HG03196 (cell line): ENCODE measurements around the gene MRPS6.
A peak's percentile ranks its signal among the peaks of the same experiment; 100 is the strongest.

Experiments used
- ATAC-seq: cut with Tn5 transposase; IDR thresholded peaks from one replicate; pipeline ENCODE4 v1.9.1; 2021; ENCODE audit not compliant: unreplicated experiment

MRPS6 gene

GRCh38 chr21:34073032-34073748 lies at the start of gene MRPS6, which contains the start of gene SLC5A3:
Gene MRPS6 (plus strand): TSS chr21:34073578. CDS start chr21:34073701, 123 bp downstream.
Gene SLC5A3 (plus strand): TSS chr21:34073578. CDS start chr21:34095199, 21,621 bp downstream.
- peak; percentile 73 for ATAC-seq

- ATAC-seq, result no peak
These were observed 49.5 kb upstream of the MRPS6 start for GRCh38 chr21:34023691-34024373.

GRCh38 chr21:34024374-34024693 lies 49.0 kb upstream of the MRPS6 start:
- no peak for ATAC-seq

- ATAC-seq, result no peak
These were observed 45.5 kb upstream of the MRPS6 start for GRCh38 chr21:34027721-34028461.

- ATAC-seq, result peak; percentile 88
These were observed 43.4 kb upstream of the MRPS6 start for GRCh38 chr21:34029743-34030528.

- ATAC-seq, result no peak
These were observed 41.5 kb upstream of the MRPS6 start for GRCh38 chr21:34031835-34032370.

GRCh38 chr21:34034369-34035014 lies 38.9 kb upstream of the MRPS6 start:
- no peak for ATAC-seq

GRCh38 chr21:34035619-34036354 lies 37.6 kb upstream of the MRPS6 start:
- ATAC-seq, result no peak

GRCh38 chr21:34037009-34037795 lies 36.2 kb upstream of the MRPS6 start:
- ATAC-seq, result no peak

GRCh38 chr21:34039678-34040382 lies 33.5 kb upstream of the MRPS6 start:
- no peak for ATAC-seq

- ATAC-seq, result no peak
These were observed 30.6 kb upstream of the MRPS6 start for GRCh38 chr21:34042735-34043134.

GRCh38 chr21:34043333-34043732 lies 30.0 kb upstream of the MRPS6 start:
- ATAC-seq, result no peak

- no peak for ATAC-seq
These were observed 26.5 kb upstream of the MRPS6 start for GRCh38 chr21:34046917-34047316.

GRCh38 chr21:34047835-34048234 lies 25.5 kb upstream of the MRPS6 start:
- no peak for ATAC-seq

GRCh38 chr21:34052171-34052570 lies 21.2 kb upstream of the MRPS6 start:
- ATAC-seq, result no peak

GRCh38 chr21:34054259-34054658 lies 19.1 kb upstream of the MRPS6 start:
- no peak for ATAC-seq

- ATAC-seq, result no peak
These were observed 17.8 kb upstream of the MRPS6 start for GRCh38 chr21:34055615-34056014.

GRCh38 chr21:34061983-34062382 lies 11.4 kb upstream of the MRPS6 start:
- no peak for ATAC-seq
